Measurements from ENCODE around the gene MAP1LC3B2.

DNA sequence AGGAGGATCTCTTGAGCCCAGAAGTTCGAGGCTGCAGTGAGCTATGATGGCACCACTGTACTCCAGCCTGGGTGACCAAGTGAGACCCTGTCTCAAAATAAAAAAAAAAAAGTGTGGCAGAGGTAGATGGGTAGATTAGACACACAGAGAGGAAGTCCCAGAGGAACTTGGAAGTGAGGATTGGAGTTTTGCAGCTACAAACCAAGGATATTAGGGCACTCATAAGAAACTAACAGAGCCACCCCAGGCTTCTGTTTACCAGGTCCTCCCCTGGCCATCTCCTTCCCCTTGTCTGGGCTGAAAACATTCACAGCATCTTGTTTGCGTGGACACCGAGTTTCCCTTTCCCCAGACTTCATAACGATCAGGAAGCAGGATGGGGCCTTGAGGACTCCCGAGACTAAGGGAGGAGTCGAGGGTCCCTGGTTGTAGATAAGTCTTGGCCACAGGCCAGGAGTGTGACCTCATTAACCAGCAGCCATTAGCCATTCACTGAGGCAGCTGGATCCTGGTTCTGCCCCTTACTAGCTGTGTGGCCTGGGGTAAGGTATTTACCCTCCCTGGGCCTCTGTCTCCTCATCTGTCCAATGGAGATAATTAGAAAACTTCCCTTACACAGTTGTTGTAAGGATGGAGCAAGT lies 2.1 kb downstream of the MAP1LC3B2 start:
- TF ChIP-seq, protein P1, sequence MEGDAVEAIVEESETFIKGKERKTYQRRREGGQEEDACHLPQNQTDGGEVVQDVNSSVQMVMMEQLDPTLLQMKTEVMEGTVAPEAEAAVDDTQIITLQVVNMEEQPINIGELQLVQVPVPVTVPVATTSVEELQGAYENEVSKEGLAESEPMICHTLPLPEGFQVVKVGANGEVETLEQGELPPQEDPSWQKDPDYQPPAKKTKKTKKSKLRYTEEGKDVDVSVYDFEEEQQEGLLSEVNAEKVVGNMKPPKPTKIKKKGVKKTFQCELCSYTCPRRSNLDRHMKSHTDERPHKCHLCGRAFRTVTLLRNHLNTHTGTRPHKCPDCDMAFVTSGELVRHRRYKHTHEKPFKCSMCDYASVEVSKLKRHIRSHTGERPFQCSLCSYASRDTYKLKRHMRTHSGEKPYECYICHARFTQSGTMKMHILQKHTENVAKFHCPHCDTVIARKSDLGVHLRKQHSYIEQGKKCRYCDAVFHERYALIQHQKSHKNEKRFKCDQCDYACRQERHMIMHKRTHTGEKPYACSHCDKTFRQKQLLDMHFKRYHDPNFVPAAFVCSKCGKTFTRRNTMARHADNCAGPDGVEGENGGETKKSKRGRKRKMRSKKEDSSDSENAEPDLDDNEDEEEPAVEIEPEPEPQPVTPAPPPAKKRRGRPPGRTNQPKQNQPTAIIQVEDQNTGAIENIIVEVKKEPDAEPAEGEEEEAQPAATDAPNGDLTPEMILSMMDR (IDR thresholded peaks at IDR 0.05), result no peak
- TF ChIP-seq, protein P2, sequence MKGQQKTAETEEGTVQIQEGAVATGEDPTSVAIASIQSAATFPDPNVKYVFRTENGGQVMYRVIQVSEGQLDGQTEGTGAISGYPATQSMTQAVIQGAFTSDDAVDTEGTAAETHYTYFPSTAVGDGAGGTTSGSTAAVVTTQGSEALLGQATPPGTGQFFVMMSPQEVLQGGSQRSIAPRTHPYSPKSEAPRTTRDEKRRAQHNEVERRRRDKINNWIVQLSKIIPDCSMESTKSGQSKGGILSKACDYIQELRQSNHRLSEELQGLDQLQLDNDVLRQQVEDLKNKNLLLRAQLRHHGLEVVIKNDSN (IDR thresholded peaks at IDR 0.05; ENCODE audit: borderline replicate concordance, low read depth), result no peak
- TF ChIP-seq TCF12 (IDR thresholded peaks at IDR 0.05) (no peak), SMC3 (IDR thresholded peaks at IDR 0.05; ENCODE audit: low read depth, low read length) (no peak), EP300 (IDR thresholded peaks at IDR 0.05; ENCODE audit: borderline replicate concordance in 1 of 2, low read depth in 1 of 2, low read length in 1 of 2) (no peak), POLR2AphosphoS5 (IDR thresholded peaks at IDR 0.05; ENCODE audit: low read depth, low read length) (no peak), RFX5 (IDR thresholded peaks at IDR 0.05; ENCODE audit: low read length) (no peak)
- TF ChIP-seq, protein P3, sequence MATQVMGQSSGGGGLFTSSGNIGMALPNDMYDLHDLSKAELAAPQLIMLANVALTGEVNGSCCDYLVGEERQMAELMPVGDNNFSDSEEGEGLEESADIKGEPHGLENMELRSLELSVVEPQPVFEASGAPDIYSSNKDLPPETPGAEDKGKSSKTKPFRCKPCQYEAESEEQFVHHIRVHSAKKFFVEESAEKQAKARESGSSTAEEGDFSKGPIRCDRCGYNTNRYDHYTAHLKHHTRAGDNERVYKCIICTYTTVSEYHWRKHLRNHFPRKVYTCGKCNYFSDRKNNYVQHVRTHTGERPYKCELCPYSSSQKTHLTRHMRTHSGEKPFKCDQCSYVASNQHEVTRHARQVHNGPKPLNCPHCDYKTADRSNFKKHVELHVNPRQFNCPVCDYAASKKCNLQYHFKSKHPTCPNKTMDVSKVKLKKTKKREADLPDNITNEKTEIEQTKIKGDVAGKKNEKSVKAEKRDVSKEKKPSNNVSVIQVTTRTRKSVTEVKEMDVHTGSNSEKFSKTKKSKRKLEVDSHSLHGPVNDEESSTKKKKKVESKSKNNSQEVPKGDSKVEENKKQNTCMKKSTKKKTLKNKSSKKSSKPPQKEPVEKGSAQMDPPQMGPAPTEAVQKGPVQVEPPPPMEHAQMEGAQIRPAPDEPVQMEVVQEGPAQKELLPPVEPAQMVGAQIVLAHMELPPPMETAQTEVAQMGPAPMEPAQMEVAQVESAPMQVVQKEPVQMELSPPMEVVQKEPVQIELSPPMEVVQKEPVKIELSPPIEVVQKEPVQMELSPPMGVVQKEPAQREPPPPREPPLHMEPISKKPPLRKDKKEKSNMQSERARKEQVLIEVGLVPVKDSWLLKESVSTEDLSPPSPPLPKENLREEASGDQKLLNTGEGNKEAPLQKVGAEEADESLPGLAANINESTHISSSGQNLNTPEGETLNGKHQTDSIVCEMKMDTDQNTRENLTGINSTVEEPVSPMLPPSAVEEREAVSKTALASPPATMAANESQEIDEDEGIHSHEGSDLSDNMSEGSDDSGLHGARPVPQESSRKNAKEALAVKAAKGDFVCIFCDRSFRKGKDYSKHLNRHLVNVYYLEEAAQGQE (IDR thresholded peaks at IDR 0.05; ENCODE audit: low read depth, low read length), result no peak

Measured in SK-N-SH (cell line).